Measurements from ENCODE around the gene ELOVL2.

GRCh38 chr6:10995114-10995707, 48.9 kb downstream of the ELOVL2 start:
- TF ChIP-seq EZH2 (IDR thresholded peaks at IDR 0.05; ENCODE audit: borderline replicate concordance, insufficient read depth, low read depth, low read length, poor library complexity, severe bottlenecking) = no peak
- no peak for TF ChIP-seq CTCF (IDR thresholded peaks at IDR 0.05)

Measured in B cell (primary cell).